IMR-90 (cell line): ENCODE measurements around the gene BPIFA1. TPM values are rescaled to one million over a fixed set of nuclear protein-coding genes. Genes with fewer than 3 reads are reported as not detected.

ENCODE experiments used
- ATAC-seq: fragments of 200-7000 bp; cut with Tn5 transposase; 2 replicates; pipeline ENCODE4 v1.9.1; 2020; ENCODE audit warnings: low read depth, mild to moderate bottlenecking, moderate library complexity
- BruUV-seq: library from RNA; stranded (reverse); fragments of 400-500 nt; replicated peaks from 2 replicates; lab custom pipeline; 2021; lab: Mats Ljungman, UMichigan
- CTCF ChIA-PET: fragments of 300-600 bp; formaldehyde crosslinking; extraction: SDS; loops from one replicate; lab custom pipeline; 2021; ENCODE audit warnings: antibody characterized with exemption; lab: Yijun Ruan, JAX
- POLR2A ChIA-PET: fragments of 300-600 bp; sonication (Branson Sonifier 250); formaldehyde crosslinking; loops from one replicate; lab custom pipeline; 2022; ENCODE audit warnings: antibody characterized with exemption; ENCODE audit not compliant: unreplicated experiment; lab: Charles Lee
- DNase-seq: peaks from one replicate; pipeline ENCODE4 v3.0.0; 2013
- H2AFZ ChIP-seq: replicated peaks from 2 replicates; pipeline ENCODE3; 2013; ENCODE audit warnings: low read length, mild to moderate bottlenecking; ENCODE audit not compliant: poor library complexity
- H2AK5ac ChIP-seq: 2 replicates; pipeline ENCODE4 v1.6.1; 2013; ENCODE audit warnings: low read depth, low read length, inconsistent platforms
- H2AK9ac ChIP-seq: replicated peaks from 2 replicates; pipeline ENCODE3; 2013; ENCODE audit warnings: mild to moderate bottlenecking, low read depth, low read length, moderate library complexity; ENCODE audit not compliant: poor library complexity
- H2BK120ac ChIP-seq: 2 replicates; pipeline ENCODE4 v1.6.1; 2013; ENCODE audit warnings: low read depth, low read length, inconsistent platforms
- H2BK15ac ChIP-seq: 3 replicates; pipeline ENCODE4 v1.6.1; 2013; ENCODE audit warnings: low read depth, low read length, inconsistent platforms
- H2BK20ac ChIP-seq: 2 replicates; pipeline ENCODE4 v1.6.1; 2013; ENCODE audit warnings: low read depth, mild to moderate bottlenecking, inconsistent platforms, low read length, moderate library complexity
- H2BK5ac ChIP-seq: 2 replicates; pipeline ENCODE4 v1.6.1; 2013; ENCODE audit warnings: mild to moderate bottlenecking, low read depth, low read length, inconsistent platforms; ENCODE audit not compliant: poor library complexity, severe bottlenecking
- H3K14ac ChIP-seq: replicated peaks from 2 replicates; pipeline ENCODE4 v1.6.1; 2013; ENCODE audit warnings: low read depth, low read length, inconsistent platforms
- H3K18ac ChIP-seq: 2 replicates; pipeline ENCODE4 v1.6.1; 2013; ENCODE audit warnings: low read depth, low read length, control low read depth
- H3K23ac ChIP-seq: 2 replicates; pipeline ENCODE4 v1.6.1; 2013; ENCODE audit warnings: low read depth, low read length, inconsistent platforms
- H3K27ac ChIP-seq: 2 replicates; pipeline ENCODE4 v1.5.1; 2013; ENCODE audit warnings: mild to moderate bottlenecking, control low read depth, low read length; ENCODE audit not compliant: insufficient read depth
- H3K27me3 ChIP-seq: 2 replicates; pipeline ENCODE4 v1.6.1; 2013; ENCODE audit warnings: low read length; ENCODE audit not compliant: control insufficient read depth, insufficient read depth
- H3K36me3 ChIP-seq: 2 replicates; pipeline ENCODE4 v1.6.1; 2013; ENCODE audit warnings: low read length, mixed read lengths; ENCODE audit not compliant: control insufficient read depth, insufficient read depth
- H3K4ac ChIP-seq: 2 replicates; pipeline ENCODE4 v1.6.1; 2013; ENCODE audit warnings: low read depth, low read length, inconsistent platforms
- H3K4me1 ChIP-seq: 2 replicates; pipeline ENCODE4 v1.6.1; 2013; ENCODE audit warnings: low read length, mixed read lengths; ENCODE audit not compliant: control insufficient read depth, insufficient read depth
- H3K4me2 ChIP-seq: 2 replicates; pipeline ENCODE4 v1.6.1; 2013; ENCODE audit warnings: low read depth, mild to moderate bottlenecking, control low read depth, low read length, moderate library complexity
- H3K4me3 ChIP-seq: 2 replicates; pipeline ENCODE4 v1.5.1; 2013; ENCODE audit warnings: low read depth, mild to moderate bottlenecking, control low read depth, low read length, moderate library complexity; ENCODE audit not compliant: insufficient read depth
- H3K56ac ChIP-seq: 2 replicates; pipeline ENCODE4 v1.6.1; 2013; ENCODE audit warnings: low read length, inconsistent platforms; ENCODE audit not compliant: insufficient read depth; ENCODE audit errors: extremely low read depth
- H3K79me1 ChIP-seq, 2 experiments: 2 replicates each; pipeline ENCODE4 v1.6.1; 2013; ENCODE audit warnings: low read length in 2 of 2, inconsistent platforms in 1 of 2, low read depth in 1 of 2
- H3K9ac ChIP-seq: 2 replicates; pipeline ENCODE4 v1.6.1; 2013; ENCODE audit warnings: low read depth, low read length, control low read depth
- H3K9me1 ChIP-seq: 2 replicates; pipeline ENCODE4 v1.6.1; 2013; ENCODE audit warnings: low read length, inconsistent platforms; ENCODE audit not compliant: insufficient read depth
- H3K9me3 ChIP-seq: 2 replicates; pipeline ENCODE4 v1.6.1; 2013; ENCODE audit warnings: low read length; ENCODE audit not compliant: control insufficient read depth, insufficient read depth
- H4K20me1 ChIP-seq: 2 replicates; pipeline ENCODE4 v1.6.1; 2013; ENCODE audit warnings: low read length, inconsistent platforms; ENCODE audit not compliant: insufficient read depth
- H4K5ac ChIP-seq: 2 replicates; pipeline ENCODE4 v1.6.1; 2013; ENCODE audit warnings: mild to moderate bottlenecking, low read depth, low read length, control low read depth
- H4K8ac ChIP-seq, 2 experiments: 2 replicates each; pipeline ENCODE4 v1.6.1; 2013; ENCODE audit warnings: low read depth in 2 of 2, low read length in 2 of 2, control low read depth in 1 of 2, inconsistent platforms in 1 of 2
- H4K91ac ChIP-seq: 2 replicates; pipeline ENCODE4 v1.6.1; 2013; ENCODE audit warnings: low read depth, low read length, inconsistent platforms; ENCODE audit not compliant: insufficient read depth
- SMC3 ChIP-seq: fragments of 150-350 bp; IDR thresholded peaks from 2 replicates; pipeline ENCODE4 v1.6.1; 2016; ENCODE audit warnings: low read depth, mild to moderate bottlenecking, antibody characterized with exemption, low read length, moderate library complexity
- WGBS, 2 experiments: methylation state at CpG; one replicate each; pipeline versions ENCODE4 v1.1.5 to v1.1.7; 2013; ENCODE audit warnings: missing lambda C conversion rate in 2 of 2; ENCODE audit not compliant: insufficient read length in 1 of 2; ENCODE audit errors: extremely low coverage in 2 of 2; 5-methylcytosine and 5-hydroxymethylcytosine counted together
- dilution Hi-C: fragments of 300-500 bp; cut with HindIII; formaldehyde crosslinking; loops from one replicate; pipeline ENCODE4 v1.14.3; 2018; ENCODE audit warnings: low sequenced_read_pairs; ENCODE audit not compliant: unreplicated experiment
- in situ Hi-C: fragments of 300-500 bp; cut with MboI; formaldehyde crosslinking; loops from 3 replicates; pipeline ENCODE4 v1.14.3; 2019; ENCODE audit warnings: low sequenced_read_pairs, inconsistent platforms, mixed read lengths
- intact Hi-C: fragments of 100-400 bp; cut with micrococcal nuclease; formaldehyde crosslinking; loops from 2 replicates; pipeline ENCODE4 v1.10.0; 2022
- polyA plus RNA-seq, 3 experiments: library from polyadenylated mRNA; depleted of rRNA; stranded (reverse); fragments of >200 nt; gene quantifications; 2 replicates each; pipeline ENCODE4 v1.2.3, GENCODE V29; 2012; ENCODE audit warnings: low replicate concordance in 1 of 3
- total RNA-seq: library from RNA; depleted of rRNA; stranded (reverse); fragments of >200 nt; gene quantifications from 2 replicates; pipeline ENCODE4 v1.2.3, GENCODE V29; 2012
- TF ChIP-seq, protein P1 (sequence below): fragments of 150-350 bp; IDR thresholded peaks from 2 replicates; pipeline ENCODE4 v1.6.1; 2017; ENCODE audit warnings: mild to moderate bottlenecking, antibody characterized with exemption, low read length, low read depth

BPIFA1 gene
- total and polyA plus RNA-seq, 2 of the 4 experiments (the other 2 are of a cell fraction): not detected

DNA sequence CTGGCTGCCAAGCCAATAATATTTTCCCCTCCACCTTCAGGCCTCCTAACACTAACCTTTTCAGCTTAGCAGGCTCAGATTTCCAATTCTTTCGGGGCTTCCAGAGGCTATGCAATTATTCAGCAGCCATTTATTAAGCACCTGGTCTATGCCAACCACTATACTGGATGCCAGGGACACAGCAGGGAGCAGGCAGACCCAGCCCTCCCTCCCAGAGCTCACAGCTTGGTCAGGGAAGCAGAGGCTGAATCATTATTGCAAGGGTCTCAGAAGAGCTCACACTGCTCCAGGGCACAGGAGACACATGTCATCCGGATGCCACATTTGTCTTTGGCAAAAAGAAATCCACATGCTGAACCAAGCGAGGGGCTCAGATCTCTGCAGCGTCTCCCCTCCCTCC lies 48.5 kb downstream of the BPIFA1 start:
- Histone ChIP-seq H4K91ac (no peak overlapping the region), H3K4me2 (no peak overlapping the region), H3K79me1 (no peaks in the 10 kb centered on the region), H2BK15ac (no peak overlapping the region), H3K9me1 (no peaks in the 10 kb centered on the region), H3K27ac (no peak overlapping the region), H4K20me1 (no peaks in the 10 kb centered on the region), H3K18ac (no peak overlapping the region), H3K4me3 (no peak overlapping the region), H4K5ac (no peak overlapping the region), H2AK5ac (no peak overlapping the region), H3K4me1 (no peaks in the 10 kb centered on the region), H2BK120ac (no peak overlapping the region), H3K9ac (no peak overlapping the region), H3K27me3 (peaks cover 30% of the 10 kb centered on the region), H2BK20ac (no peak overlapping the region), H2AK9ac (no peak overlapping the region), H3K9me3 (no peaks in the 10 kb centered on the region), H3K36me3 (no peaks in the 10 kb centered on the region), H4K8ac (no peak overlapping the region), H2BK5ac (no peak overlapping the region), H3K4ac (no peak overlapping the region), H3K23ac (no peak overlapping the region), H3K56ac (no peak overlapping the region), H3K14ac (no peak overlapping the region), H2AFZ (no peak overlapping the region)
- ChIA-PET POLR2A (no interaction called here), CTCF (no interaction called here)
- TF ChIP-seq SMC3: no peak
- TF ChIP-seq, protein P1, sequence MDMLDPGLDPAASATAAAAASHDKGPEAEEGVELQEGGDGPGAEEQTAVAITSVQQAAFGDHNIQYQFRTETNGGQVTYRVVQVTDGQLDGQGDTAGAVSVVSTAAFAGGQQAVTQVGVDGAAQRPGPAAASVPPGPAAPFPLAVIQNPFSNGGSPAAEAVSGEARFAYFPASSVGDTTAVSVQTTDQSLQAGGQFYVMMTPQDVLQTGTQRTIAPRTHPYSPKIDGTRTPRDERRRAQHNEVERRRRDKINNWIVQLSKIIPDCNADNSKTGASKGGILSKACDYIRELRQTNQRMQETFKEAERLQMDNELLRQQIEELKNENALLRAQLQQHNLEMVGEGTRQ: no peak
- in situ Hi-C loops (no loop called here), intact Hi-C loops (no loop called here), dilution Hi-C loops (no loop called here)
- DNase-seq: no peak
- no TSS peak for BruUV-seq
- WGBS, 2 experiments: 45% methylated on average over 2 of the region's 4 CpGs; no CpG with 5 or more reads in 1 of the 2 experiments
- no peak for ATAC-seq
